ENCODE results near the gene RNF135. TPM values are rescaled to one million over a fixed set of nuclear protein-coding genes. Genes with fewer than 3 reads are reported as not detected.
"Not testable (repeated sequence)": the region's sequence is repeated elsewhere in the genome, so short reads cannot be mapped to it uniquely, and the experiment has no call there.

RNF135 gene
- total RNA-seq, 1 experiment from 2014 or later: 27.3 TPM

- no peak for DNase-seq (ENCODE audit: extremely low read depth, low read depth)
Measured at GRCh38 chr17:30996486-30996885, 25.6 kb downstream of the RNF135 start.

- no peak for DNase-seq (ENCODE audit: extremely low read depth, low read depth)
Measured at GRCh38 chr17:30997270-30997669, 26.4 kb downstream of the RNF135 start.

GRCh38 chr17:30997842-30998241 is 27.0 kb downstream of the RNF135 start:
- no peak for DNase-seq (ENCODE audit: extremely low read depth, low read depth)

- no peak for DNase-seq (ENCODE audit: extremely low read depth, low read depth)
Measured at GRCh38 chr17:31002047-31002446, 31.2 kb downstream of the RNF135 start.

GRCh38 chr17:31003225-31003866 is 32.5 kb downstream of the RNF135 start:
- DNase-seq (ENCODE audit: extremely low read depth, low read depth): no peak

- no peak for DNase-seq (ENCODE audit: extremely low read depth, low read depth)
Measured at GRCh38 chr17:31004160-31004559, 33.3 kb downstream of the RNF135 start.

- no peak for DNase-seq (ENCODE audit: extremely low read depth, low read depth)
Measured at GRCh38 chr17:31007695-31008373, 37.0 kb downstream of the RNF135 start.

- no peak for DNase-seq (ENCODE audit: extremely low read depth, low read depth)
Measured at GRCh38 chr17:31008374-31009041, 37.7 kb downstream of the RNF135 start.

- not testable (repeated sequence) for DNase-seq (ENCODE audit: extremely low read depth, low read depth)
Measured at GRCh38 chr17:31009042-31009702, 38.3 kb downstream of the RNF135 start.

- DNase-seq (ENCODE audit: extremely low read depth, low read depth): not testable (repeated sequence)
Measured at GRCh38 chr17:31010014-31010413, 39.2 kb downstream of the RNF135 start.

- no peak for DNase-seq (ENCODE audit: extremely low read depth, low read depth)
Measured at GRCh38 chr17:31013844-31014243, 43.0 kb downstream of the RNF135 start.

GRCh38 chr17:31015639-31016038 is 44.8 kb downstream of the RNF135 start:
- no peak for DNase-seq (ENCODE audit: extremely low read depth, low read depth)

GRCh38 chr17:31019004-31019403 is 48.2 kb downstream of the RNF135 start:
- no peak for DNase-seq (ENCODE audit: extremely low read depth, low read depth)

GRCh38 chr17:31023171-31023570 is 52.3 kb downstream of the RNF135 start:
- not testable (repeated sequence) for DNase-seq (ENCODE audit: extremely low read depth, low read depth)

GRCh38 chr17:31031841-31032240 is 61.0 kb downstream of the RNF135 start:
- no peak for DNase-seq (ENCODE audit: extremely low read depth, low read depth)

GRCh38 chr17:31035611-31036010 is 64.8 kb downstream of the RNF135 start:
- DNase-seq (ENCODE audit: extremely low read depth, low read depth): not testable (repeated sequence)

- DNase-seq (ENCODE audit: extremely low read depth, low read depth): not testable (repeated sequence)
Measured at GRCh38 chr17:31040837-31041236, 70.0 kb downstream of the RNF135 start.

- DNase-seq (ENCODE audit: extremely low read depth, low read depth): not testable (repeated sequence)
Measured at GRCh38 chr17:31042378-31042777, 71.5 kb downstream of the RNF135 start.

- not testable (repeated sequence) for DNase-seq (ENCODE audit: extremely low read depth, low read depth)
Measured at GRCh38 chr17:31046856-31047425, 76.1 kb downstream of the RNF135 start.

GRCh38 chr17:31048142-31048541 is 77.3 kb downstream of the RNF135 start:
- no peak for DNase-seq (ENCODE audit: extremely low read depth, low read depth)

- DNase-seq (ENCODE audit: extremely low read depth, low read depth): no peak
Measured at GRCh38 chr17:31048780-31049179, 77.9 kb downstream of the RNF135 start.
